Stimulated activated CD8-positive, alpha-beta memory T cell treated with anti-CD3 and anti-CD28 coated beads, Interleukin-15, amount 100 ng/mL, for 24 hours (primary cell): ENCODE data around the gene SYT9.
"Not testable (repeated sequence)": the region's sequence is repeated elsewhere in the genome, so short reads cannot be mapped to it uniquely, and the experiment has no call there.

ENCODE experiments used
- DNase-seq: peaks from one replicate; pipeline ENCODE4 v3.0.0-alpha.2; 2020; ENCODE audit warnings: low read depth

SYT9 gene

GRCh38 chr11:7506243-7506642 lies 254.5 kb downstream of the SYT9 start:
- no peak for DNase-seq

- no peak for DNase-seq
Observed at GRCh38 chr11:7508087-7508486, 256.4 kb downstream of the SYT9 start.

GRCh38 chr11:7509966-7510365 lies 258.3 kb downstream of the SYT9 start:
- no peak for DNase-seq

GRCh38 chr11:7511401-7511800 lies 259.7 kb downstream of the SYT9 start:
- no peak for DNase-seq

GRCh38 chr11:7512525-7513233 lies 261.0 kb downstream of the SYT9 start:
- DNase-seq, result no peak

- peak; percentile 70 for DNase-seq
Observed at GRCh38 chr11:7513234-7514098, 261.8 kb downstream of the SYT9 start, which contains the start of gene PPFIBP2. Gene PPFIBP2, plus strand, starts transcription at chr11:7513999. Its CDS starts 35,477 bp downstream, at chr11:7549476.

GRCh38 chr11:7514099-7514591 lies 262.4 kb downstream of the SYT9 start:
- no peak for DNase-seq

GRCh38 chr11:7515447-7515886 lies 263.8 kb downstream of the SYT9 start:
- no peak for DNase-seq

- no peak for DNase-seq
Observed at GRCh38 chr11:7516475-7516874, 264.8 kb downstream of the SYT9 start.

GRCh38 chr11:7517743-7518142 lies 266.0 kb downstream of the SYT9 start:
- DNase-seq, result not testable (repeated sequence)
